Activated T-cell treated with anti-CD3 and anti-CD28 coated beads for 4 hours (primary cell): ENCODE measurements around the gene FLRT2.

Experiments
- DNase-seq: peaks from one replicate; pipeline ENCODE4 v3.0.0-alpha.2; 2020

FLRT2 gene

GRCh38 chr14:85686908-85687307, 157.0 kb downstream of the FLRT2 start:
- DNase-seq: no peak

GRCh38 chr14:85687456-85687855, 157.5 kb downstream of the FLRT2 start:
- no peak for DNase-seq

GRCh38 chr14:85688006-85688405, 158.1 kb downstream of the FLRT2 start:
- no peak for DNase-seq

GRCh38 chr14:85695300-85695699, 165.4 kb downstream of the FLRT2 start:
- DNase-seq: no peak

GRCh38 chr14:85701116-85701515, 171.2 kb downstream of the FLRT2 start:
- no peak for DNase-seq

GRCh38 chr14:85701763-85702162, 171.8 kb downstream of the FLRT2 start:
- DNase-seq: no peak

GRCh38 chr14:85702191-85702590, 172.2 kb downstream of the FLRT2 start:
- no peak for DNase-seq

- no peak for DNase-seq
These were observed 173.1 kb downstream of the FLRT2 start for GRCh38 chr14:85702997-85703396.
